BJ (cell line): ENCODE measurements around the gene ZNF654. TPM values are rescaled to one million over a fixed set of nuclear protein-coding genes. Genes with fewer than 3 reads are reported as not detected.
"Not testable (repeated sequence)": the region's sequence is repeated elsewhere in the genome, so short reads cannot be mapped to it uniquely, and the experiment has no call there.

Source experiments
- CTCF ChIA-PET: fragments of 350-600 bp; formaldehyde crosslinking; extraction: SDS; loops from one replicate; lab custom pipeline; 2021; ENCODE audit warnings: antibody characterized with exemption, inconsistent platforms; lab: Yijun Ruan, JAX
- POLR2A ChIA-PET: fragments of 300-600 bp; sonication (Branson Sonifier 250); formaldehyde crosslinking; extraction: SDS; loops from one replicate; lab custom pipeline; 2021; ENCODE audit warnings: antibody characterized with exemption; lab: Charles Lee
- DNase-seq: peaks from one replicate; pipeline ENCODE4 v3.0.0-alpha.2; 2011; ENCODE audit warnings: low read depth
- H3K27me3 ChIP-seq: 2 replicates; pipeline ENCODE4 v1.6.0; 2011; ENCODE audit warnings: low read length; ENCODE audit not compliant: control insufficient read depth, insufficient read depth
- H3K36me3 ChIP-seq: 2 replicates; pipeline ENCODE4 v1.5.1; 2011; ENCODE audit warnings: low read length; ENCODE audit not compliant: control insufficient read depth, insufficient read depth
- H3K4me3 ChIP-seq: 2 replicates; pipeline ENCODE4 v1.5.1; 2011; ENCODE audit warnings: low read depth, mild to moderate bottlenecking, control low read depth, low read length
- polyA plus RNA-seq: library from polyadenylated mRNA; depleted of rRNA; stranded (reverse); fragments of >200 nt; gene quantifications from 2 replicates; pipeline ENCODE4 v1.2.3, GENCODE V29; 2011
- TF ChIP-seq, protein P1 (sequence below): IDR thresholded peaks from 2 replicates; pipeline ENCODE4 v1.5.1; 2011; ENCODE audit warnings: low read depth, mild to moderate bottlenecking, control low read depth, inconsistent platforms, low read length, moderate library complexity; ENCODE audit not compliant: insufficient read depth

Gene ZNF654
- polyA plus RNA-seq, 1 experiment = 2.0 TPM

DNA sequence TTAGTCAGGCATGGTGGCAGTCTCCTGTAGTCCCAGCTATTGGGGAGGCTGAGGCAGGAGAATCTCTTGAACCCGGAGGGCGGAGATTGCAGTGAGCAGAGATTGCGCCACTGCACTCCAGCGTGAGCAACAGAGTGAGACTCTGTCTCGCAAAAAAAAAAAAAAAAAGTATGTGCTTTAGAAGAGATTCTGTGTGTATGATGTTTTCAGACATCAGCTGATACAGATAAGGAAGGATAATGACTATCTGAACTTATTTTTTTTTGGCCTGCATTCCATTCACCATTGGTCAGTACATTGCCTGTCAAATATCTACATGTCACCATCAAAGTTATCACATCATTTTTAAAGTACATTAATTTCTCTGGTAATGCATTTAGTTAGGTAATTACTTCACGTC, 108.1 kb downstream of the ZNF654 start:
- H3K36me3 ChIP-seq = no peaks in the 10 kb centered on the region
- ChIA-PET POLR2A (no interaction called here), CTCF (interaction anchor here (1.6 kb wide), 1 partner anchor 13 kb away, joined by 4 read pairs; no protein-coding TSS in a partner anchor)
- TF ChIP-seq, protein P1, sequence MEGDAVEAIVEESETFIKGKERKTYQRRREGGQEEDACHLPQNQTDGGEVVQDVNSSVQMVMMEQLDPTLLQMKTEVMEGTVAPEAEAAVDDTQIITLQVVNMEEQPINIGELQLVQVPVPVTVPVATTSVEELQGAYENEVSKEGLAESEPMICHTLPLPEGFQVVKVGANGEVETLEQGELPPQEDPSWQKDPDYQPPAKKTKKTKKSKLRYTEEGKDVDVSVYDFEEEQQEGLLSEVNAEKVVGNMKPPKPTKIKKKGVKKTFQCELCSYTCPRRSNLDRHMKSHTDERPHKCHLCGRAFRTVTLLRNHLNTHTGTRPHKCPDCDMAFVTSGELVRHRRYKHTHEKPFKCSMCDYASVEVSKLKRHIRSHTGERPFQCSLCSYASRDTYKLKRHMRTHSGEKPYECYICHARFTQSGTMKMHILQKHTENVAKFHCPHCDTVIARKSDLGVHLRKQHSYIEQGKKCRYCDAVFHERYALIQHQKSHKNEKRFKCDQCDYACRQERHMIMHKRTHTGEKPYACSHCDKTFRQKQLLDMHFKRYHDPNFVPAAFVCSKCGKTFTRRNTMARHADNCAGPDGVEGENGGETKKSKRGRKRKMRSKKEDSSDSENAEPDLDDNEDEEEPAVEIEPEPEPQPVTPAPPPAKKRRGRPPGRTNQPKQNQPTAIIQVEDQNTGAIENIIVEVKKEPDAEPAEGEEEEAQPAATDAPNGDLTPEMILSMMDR = no peak
- DNase-seq = no peak
- no peak overlapping the region for H3K4me3 ChIP-seq
- no peaks in the 10 kb centered on the region for H3K27me3 ChIP-seq

- Histone ChIP-seq H3K4me3 (no peak overlapping the region), H3K36me3 (no peaks in the 10 kb centered on the region), H3K27me3 (no peaks in the 10 kb centered on the region)
- CTCF ChIA-PET = interaction anchor here (1.6 kb wide), 1 partner anchor 14 kb away, joined by 4 read pairs; no protein-coding TSS in a partner anchor
- no peak for DNase-seq
- TF ChIP-seq, protein P1 = no peak
- POLR2A ChIA-PET = no interaction called here
Measured at GRCh38 chr3:88167704-88168103, 108.6 kb downstream of the ZNF654 start.

- DNase-seq = no peak
- ChIA-PET POLR2A (interaction anchor here (0.6 kb wide), 1 partner anchor 48 kb away, joined by 13 read pairs; no protein-coding TSS in a partner anchor), CTCF (interaction anchor here (1.6 kb wide), 1 partner anchor 14 kb away, joined by 4 read pairs; no protein-coding TSS in a partner anchor)
- no peaks in the 10 kb centered on the region for H3K36me3 ChIP-seq
- no peaks in the 10 kb centered on the region for H3K27me3 ChIP-seq
- no peak overlapping the region for H3K4me3 ChIP-seq
- TF ChIP-seq, protein P1 = no peak
Measured at GRCh38 chr3:88168171-88168570, 109.1 kb downstream of the ZNF654 start.

- Histone ChIP-seq H3K36me3 (no peaks in the 10 kb centered on the region), H3K4me3 (no peak overlapping the region), H3K27me3 (no peaks in the 10 kb centered on the region)
- ChIA-PET POLR2A (interaction anchor here (0.6 to 0.7 kb wide), 2 partner anchors 408 to 409 kb away, joined by 6 to 14 read pairs; no protein-coding TSS in a partner anchor), CTCF (interaction anchor here (0.6 to 1.0 kb wide), 2 partner anchors 409 to 1038 kb away, joined by 3 read pairs; no protein-coding TSS in a partner anchor)
- TF ChIP-seq, protein P1 = peak; percentile 59
- DNase-seq = peak; percentile 7
Measured at GRCh38 chr3:88180398-88180999, 121.4 kb downstream of the ZNF654 start.

GRCh38 chr3:88182165-88182918, 123.3 kb downstream of the ZNF654 start:
- H3K36me3 ChIP-seq, DNase-seq, H3K27me3 ChIP-seq, POLR2A ChIA-PET, H3K4me3 ChIP-seq: not testable (repeated sequence)
- CTCF ChIA-PET = interaction anchor here (1.1 kb wide), 1 partner anchor 832 kb away, joined by 3 read pairs; no protein-coding TSS in a partner anchor
